Activated CD8-positive, alpha-beta memory T cell treated with anti-CD3 and anti-CD28 coated beads, Interleukin-2, amount 10 ng/mL, durations not matched to agents 7 days and 5 days (primary cell): ENCODE measurements around the gene CRHR1. TPM values are rescaled to one million over a fixed set of nuclear protein-coding genes. Genes with fewer than 3 reads are reported as not detected.

ENCODE experiments used
- ATAC-seq: fragments of 150-1000 bp; cut with Tn5 transposase; one replicate; pipeline ENCODE4 v1.10.0; 2021; ENCODE audit warnings: moderate library complexity
- CTCF ChIA-PET: fragments of 350-600 bp; sonication (Branson Sonifier 250); formaldehyde crosslinking; loops from one replicate; lab custom pipeline; 2021; ENCODE audit warnings: antibody characterized with exemption; lab: Charles Lee
- DNase-seq: peaks from one replicate; pipeline ENCODE4 v3.0.0-alpha.2; 2020
- H3K27ac Mint-ChIP-seq: one replicate; pipeline ENCODE4 v1.8.0; 2021; ENCODE audit warnings: mild to moderate bottlenecking, mixed read lengths
- H3K27me3 Mint-ChIP-seq: one replicate; pipeline ENCODE4 v1.8.0; 2021; ENCODE audit warnings: mixed read lengths
- H3K36me3 Mint-ChIP-seq: one replicate; pipeline ENCODE4 v1.8.0; 2021; ENCODE audit warnings: mild to moderate bottlenecking, mixed read lengths
- H3K4me1 Mint-ChIP-seq: one replicate; pipeline ENCODE4 v1.8.0; 2021; ENCODE audit warnings: mixed read lengths
- H3K4me3 Mint-ChIP-seq: one replicate; pipeline ENCODE4 v1.8.0; 2021; ENCODE audit warnings: mild to moderate bottlenecking, moderate library complexity, mixed read lengths
- H3K9me3 Mint-ChIP-seq: one replicate; pipeline ENCODE4 v1.8.0; 2022; ENCODE audit warnings: low read depth, mixed read lengths
- total RNA-seq, 2 experiments: library from RNA; stranded (reverse); gene quantifications; one replicate each; pipeline ENCODE4 v1.2.3, GENCODE V29; 2021

CRHR1 gene
- total RNA-seq, 2 experiments from 2014 or later: not detected

DNA sequence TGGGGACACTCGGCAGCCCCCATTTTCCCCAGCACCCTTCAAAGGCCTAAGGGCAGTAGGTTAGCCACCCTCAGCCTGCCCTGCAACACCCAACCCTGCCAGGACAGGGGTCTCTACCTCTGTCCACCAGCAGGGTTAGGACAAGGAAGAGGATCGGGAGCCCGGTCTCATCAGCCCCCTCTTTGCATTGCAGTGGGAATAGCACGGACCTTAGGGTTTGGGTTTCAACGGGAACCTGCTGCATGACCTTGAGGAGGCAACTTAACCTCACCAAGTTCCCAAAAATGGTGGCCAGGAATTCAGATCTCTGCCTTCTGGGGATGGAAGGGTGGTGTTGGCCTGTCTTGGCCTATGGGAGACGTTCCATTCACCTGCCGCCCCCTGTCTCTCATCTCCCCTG is 40.4 kb downstream of the CRHR1 start:
- ATAC-seq (no peak), DNase-seq (no peak)
- Mint-ChIP-seq H3K27me3 (peaks cover 3% of the 10 kb centered on the region), H3K27ac (no peak overlapping the region), H3K4me1 (no peaks in the 10 kb centered on the region), H3K4me3 (no peak overlapping the region), H3K36me3 (no peaks in the 10 kb centered on the region), H3K9me3 (no peaks in the 10 kb centered on the region)
- CTCF ChIA-PET: interaction anchor here (0.9 to 3.4 kb wide), 2 partner anchors 8 to 184 kb away, joined by 3 to 9 read pairs; no protein-coding TSS in a partner anchor

DNA sequence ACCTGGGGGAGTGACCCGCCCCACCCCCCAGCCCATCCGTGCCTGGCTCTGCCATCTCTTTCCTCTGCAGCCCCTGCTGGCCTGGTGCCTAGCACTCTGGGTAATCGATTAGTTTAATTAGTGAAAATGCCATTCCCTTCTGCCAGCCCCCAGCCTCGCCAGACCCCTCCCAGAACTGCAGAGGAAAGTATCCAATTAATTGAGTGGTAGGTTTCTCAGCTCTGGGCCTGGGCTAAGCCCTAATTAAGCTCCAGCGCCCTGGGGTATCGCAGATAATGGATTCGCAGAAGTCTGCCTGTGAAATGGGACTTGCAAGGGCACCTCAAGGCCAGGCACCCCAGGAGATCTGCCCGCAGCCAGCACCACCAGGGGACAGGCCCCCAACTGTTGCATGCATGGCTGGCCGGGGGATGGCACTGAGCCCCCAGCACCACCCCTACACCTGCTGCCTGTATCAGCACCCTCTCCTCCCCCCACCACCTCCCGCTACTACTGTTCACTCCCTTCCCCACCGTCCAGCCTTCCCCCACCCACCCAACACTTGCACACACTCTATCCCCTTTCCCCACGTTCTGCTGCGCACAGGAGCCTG is 40.9 kb downstream of the CRHR1 start:
- no peaks in the 10 kb centered on the region for H3K4me1 Mint-ChIP-seq
- CTCF ChIA-PET: interaction anchor here (0.6 to 3.4 kb wide), 2 partner anchors 185 to 1921 kb away, joined by 5 to 9 read pairs; no protein-coding TSS in a partner anchor
- no peak overlapping the region for H3K4me3 Mint-ChIP-seq
- no peaks in the 10 kb centered on the region for H3K9me3 Mint-ChIP-seq
- DNase-seq (no peak), ATAC-seq (no peak)
- no peak overlapping the region for H3K27ac Mint-ChIP-seq
- peaks cover 3% of the 10 kb centered on the region for H3K27me3 Mint-ChIP-seq
- H3K36me3 Mint-ChIP-seq: no peaks in the 10 kb centered on the region

DNA sequence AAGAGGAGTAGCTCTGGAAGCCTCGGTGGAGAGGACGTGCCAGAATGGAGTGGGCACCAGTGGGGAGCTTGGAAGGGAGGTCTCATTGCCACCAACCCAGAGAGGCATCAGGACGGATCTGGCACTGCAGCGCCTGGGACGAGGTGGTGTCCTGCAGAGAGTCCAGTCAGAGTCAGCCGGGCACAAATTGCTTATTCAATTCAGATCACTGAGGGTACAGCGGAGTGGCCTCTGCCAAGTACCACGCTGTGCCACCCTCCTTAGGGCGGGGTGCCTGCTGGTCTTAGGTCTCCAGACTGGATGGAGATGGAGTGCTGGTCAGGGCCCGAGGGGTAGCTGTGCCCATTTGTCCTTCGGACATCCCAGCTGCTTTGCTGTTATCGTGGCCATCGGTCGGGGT is 41.7 kb downstream of the CRHR1 start:
- Mint-ChIP-seq H3K36me3 (no peaks in the 10 kb centered on the region), H3K4me3 (no peak overlapping the region)
- CTCF ChIA-PET: interaction anchor here (0.6 to 3.4 kb wide), 2 partner anchors 186 to 1921 kb away, joined by 5 to 9 read pairs; no protein-coding TSS in a partner anchor

DNA sequence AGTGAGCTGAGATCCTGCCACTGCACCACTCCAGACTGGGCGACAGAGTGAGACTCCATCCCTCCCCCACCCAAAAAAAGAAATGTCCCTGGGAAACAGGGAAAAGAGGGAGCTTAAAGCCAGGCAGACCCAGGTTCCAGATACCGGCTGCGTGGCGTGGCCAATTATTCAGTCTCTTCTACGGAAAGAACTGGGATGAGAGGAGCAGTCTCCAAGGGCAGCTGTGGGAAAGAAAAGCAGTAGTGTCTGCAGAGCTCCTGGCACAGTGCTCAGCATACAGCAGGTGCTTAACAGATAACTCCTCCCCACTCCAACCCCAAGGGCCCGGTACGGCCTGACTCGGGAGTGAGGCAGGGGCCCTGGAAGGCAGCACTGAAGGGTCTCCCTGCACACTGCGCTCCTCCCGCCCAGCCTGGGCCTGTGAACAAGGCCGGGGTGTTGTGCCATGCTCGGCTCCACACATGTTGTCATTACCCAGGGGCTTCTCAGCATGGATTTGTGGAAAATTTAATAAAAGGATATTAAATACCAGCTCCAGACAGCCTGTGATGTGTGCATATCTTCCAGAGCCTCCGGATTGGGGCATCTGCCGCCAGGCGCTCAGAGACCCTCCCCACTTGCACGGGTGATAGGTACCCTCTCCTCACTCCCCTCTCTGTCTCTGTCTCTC is 42.9 kb downstream of the CRHR1 start:
- Mint-ChIP-seq H3K27me3 (no peaks in the 10 kb centered on the region), H3K9me3 (no peaks in the 10 kb centered on the region), H3K36me3 (no peaks in the 10 kb centered on the region), H3K27ac (no peak overlapping the region), H3K4me1 (no peaks in the 10 kb centered on the region), H3K4me3 (no peak overlapping the region)
- ATAC-seq (no peak), DNase-seq (no peak)
- CTCF ChIA-PET: interaction anchor here (3.4 kb wide), 1 partner anchor 187 kb away, joined by 9 read pairs; no protein-coding TSS in a partner anchor

More for the DNA sequence above, 41.7 kb downstream of the CRHR1 start:
- Mint-ChIP-seq H3K27me3 (peaks cover under 1% of the 10 kb centered on the region), H3K4me1 (no peaks in the 10 kb centered on the region), H3K27ac (no peak overlapping the region), H3K9me3 (no peaks in the 10 kb centered on the region)
- DNase-seq (no peak), ATAC-seq (no peak)

GRCh38 chr17:45828171-45828570 is 44.1 kb downstream of the CRHR1 start:
- no peaks in the 10 kb centered on the region for H3K9me3 Mint-ChIP-seq
- ATAC-seq: no peak
- CTCF ChIA-PET: interaction anchor here (2.2 kb wide), 1 partner anchor 188 kb away, joined by 7 read pairs; no protein-coding TSS in a partner anchor
- H3K27me3 Mint-ChIP-seq: no peaks in the 10 kb centered on the region
- no peaks in the 10 kb centered on the region for H3K4me1 Mint-ChIP-seq
- no peak for DNase-seq
- no peaks in the 10 kb centered on the region for H3K36me3 Mint-ChIP-seq
- H3K4me3 Mint-ChIP-seq: no peak overlapping the region
- H3K27ac Mint-ChIP-seq: no peak overlapping the region

DNA sequence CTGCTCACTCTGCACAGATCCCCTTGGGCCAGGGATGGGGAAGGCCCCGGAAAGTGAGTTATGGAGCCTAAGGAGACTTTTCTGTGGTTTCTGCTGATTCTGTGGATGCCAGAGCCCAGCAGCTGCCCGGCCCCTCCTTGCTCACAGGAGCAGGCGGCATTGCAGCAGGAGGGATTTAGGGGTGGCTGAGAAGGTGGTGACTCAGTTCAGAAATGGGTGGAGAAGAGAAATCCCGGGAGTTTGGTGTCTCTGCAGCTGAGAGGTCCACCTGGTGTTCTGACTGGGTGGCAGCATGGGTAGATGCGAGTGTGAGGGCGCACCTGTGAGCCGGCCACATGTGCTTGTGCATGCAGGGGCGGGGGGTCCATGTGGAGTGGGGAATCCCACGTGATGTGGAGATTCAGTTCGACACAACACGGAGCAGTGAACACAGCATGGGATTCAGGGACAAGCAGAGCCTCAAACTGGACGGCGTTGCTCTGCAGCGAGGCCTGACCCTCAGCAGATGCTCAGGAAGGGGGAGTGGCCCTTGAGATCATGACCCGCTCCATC is 44.5 kb downstream of the CRHR1 start:
- DNase-seq (no peak), ATAC-seq (no peak)
- H3K9me3 Mint-ChIP-seq: no peaks in the 10 kb centered on the region
- H3K36me3 Mint-ChIP-seq: no peaks in the 10 kb centered on the region
- no peak overlapping the region for H3K4me3 Mint-ChIP-seq
- no peaks in the 10 kb centered on the region for H3K27me3 Mint-ChIP-seq
- CTCF ChIA-PET: interaction anchor here (2.2 kb wide), 1 partner anchor 188 kb away, joined by 7 read pairs; no protein-coding TSS in a partner anchor
- no peaks in the 10 kb centered on the region for H3K4me1 Mint-ChIP-seq
- no peak overlapping the region for H3K27ac Mint-ChIP-seq

DNA sequence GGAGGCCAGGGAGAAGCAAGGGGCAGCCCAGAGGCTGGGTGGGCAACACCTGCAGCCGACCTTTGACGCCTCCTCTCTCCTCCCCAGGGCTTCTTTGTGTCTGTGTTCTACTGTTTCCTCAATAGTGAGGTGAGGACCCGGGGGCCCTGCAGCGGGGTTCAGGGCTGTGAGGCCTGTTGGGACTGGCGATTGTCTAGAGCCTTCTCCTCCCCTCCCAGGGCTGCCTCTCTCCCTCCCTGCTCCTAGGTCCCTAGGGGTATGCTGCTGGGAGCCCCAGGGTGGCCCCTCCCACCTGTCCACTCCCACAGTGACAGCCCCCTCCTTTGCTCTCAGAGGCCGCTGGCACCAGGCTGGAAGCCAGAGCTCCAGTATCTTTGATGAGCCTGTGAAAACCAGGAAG is 49.8 kb downstream of the CRHR1 start:
- Mint-ChIP-seq H3K4me3 (no peak overlapping the region), H3K9me3 (no peaks in the 10 kb centered on the region), H3K27ac (no peak overlapping the region), H3K4me1 (no peaks in the 10 kb centered on the region), H3K27me3 (no peaks in the 10 kb centered on the region), H3K36me3 (no peaks in the 10 kb centered on the region)
- no peak for DNase-seq
- no peak for ATAC-seq
- CTCF ChIA-PET: interaction anchor here (1.3 to 7.1 kb wide), 3 partner anchors 193 to 197 kb away, joined by 6 to 76 read pairs (median 37); no protein-coding TSS in a partner anchor

DNA sequence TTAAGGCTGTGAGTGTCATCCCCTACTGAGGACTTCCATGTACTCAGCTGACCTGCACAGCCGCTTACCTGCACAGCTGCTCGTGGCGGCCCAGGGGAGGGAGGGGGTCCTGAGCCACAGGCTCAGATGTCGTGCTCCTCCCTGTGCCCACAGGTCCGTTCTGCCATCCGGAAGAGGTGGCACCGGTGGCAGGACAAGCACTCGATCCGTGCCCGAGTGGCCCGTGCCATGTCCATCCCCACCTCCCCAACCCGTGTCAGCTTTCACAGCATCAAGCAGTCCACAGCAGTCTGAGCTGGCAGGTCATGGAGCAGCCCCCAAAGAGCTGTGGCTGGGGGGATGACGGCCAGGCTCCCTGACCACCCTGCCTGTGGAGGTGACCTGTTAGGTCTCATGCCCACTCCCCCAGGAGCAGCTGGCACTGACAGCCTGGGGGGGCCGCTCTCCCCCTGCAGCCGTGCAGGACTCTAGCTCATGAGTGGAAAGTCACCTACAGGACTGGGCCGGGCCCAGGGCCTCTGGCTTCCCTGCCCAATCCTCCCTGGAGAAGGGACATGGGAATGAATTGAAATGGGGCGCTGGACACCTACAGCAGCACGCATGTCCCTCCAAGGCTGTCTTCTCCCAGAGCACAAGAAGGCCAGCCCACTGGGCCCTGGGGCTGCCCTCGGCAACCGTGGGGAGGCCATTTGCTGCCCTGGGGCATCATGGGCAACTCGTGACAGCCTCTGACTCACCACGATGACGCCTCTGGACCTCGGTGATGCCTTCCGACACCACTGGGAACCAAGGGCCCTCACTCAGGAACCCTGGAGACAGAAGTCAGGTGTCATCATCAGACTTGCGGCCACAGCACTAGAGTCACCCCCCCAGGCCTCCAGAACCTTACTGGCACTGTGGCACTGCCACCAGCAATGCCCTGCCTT is 50.6 kb downstream of the CRHR1 start:
- no peaks in the 10 kb centered on the region for H3K4me1 Mint-ChIP-seq
- H3K36me3 Mint-ChIP-seq: no peaks in the 10 kb centered on the region
- DNase-seq (no peak), ATAC-seq (no peak)
- no peak overlapping the region for H3K27ac Mint-ChIP-seq
- H3K27me3 Mint-ChIP-seq: no peaks in the 10 kb centered on the region
- no peaks in the 10 kb centered on the region for H3K9me3 Mint-ChIP-seq
- H3K4me3 Mint-ChIP-seq: no peak overlapping the region
- CTCF ChIA-PET: interaction anchor here (1.3 to 7.1 kb wide), 2 partner anchors 194 to 197 kb away, joined by 6 to 37 read pairs; no protein-coding TSS in a partner anchor

- Mint-ChIP-seq H3K36me3 (no peaks in the 10 kb centered on the region), H3K27me3 (no peaks in the 10 kb centered on the region), H3K27ac (no peak overlapping the region), H3K9me3 (no peaks in the 10 kb centered on the region), H3K4me3 (no peak overlapping the region), H3K4me1 (no peaks in the 10 kb centered on the region)
- CTCF ChIA-PET: interaction anchor here (7.1 kb wide), 1 partner anchor 195 kb away, joined by 37 read pairs; no protein-coding TSS in a partner anchor
- DNase-seq (no peak), ATAC-seq (no peak)
Measured at GRCh38 chr17:45835481-45835880, 51.4 kb downstream of the CRHR1 start.

- Mint-ChIP-seq H3K36me3 (no peaks in the 10 kb centered on the region), H3K4me1 (no peaks in the 10 kb centered on the region), H3K4me3 (no peak overlapping the region), H3K9me3 (no peaks in the 10 kb centered on the region), H3K27ac (no peak overlapping the region), H3K27me3 (no peaks in the 10 kb centered on the region)
- ATAC-seq: no peak
- DNase-seq: no peak
- CTCF ChIA-PET: interaction anchor here (7.1 kb wide), 1 partner anchor 196 kb away, joined by 37 read pairs; no protein-coding TSS in a partner anchor
Measured at GRCh38 chr17:45836047-45837044, 52.2 kb downstream of the CRHR1 start.

DNA sequence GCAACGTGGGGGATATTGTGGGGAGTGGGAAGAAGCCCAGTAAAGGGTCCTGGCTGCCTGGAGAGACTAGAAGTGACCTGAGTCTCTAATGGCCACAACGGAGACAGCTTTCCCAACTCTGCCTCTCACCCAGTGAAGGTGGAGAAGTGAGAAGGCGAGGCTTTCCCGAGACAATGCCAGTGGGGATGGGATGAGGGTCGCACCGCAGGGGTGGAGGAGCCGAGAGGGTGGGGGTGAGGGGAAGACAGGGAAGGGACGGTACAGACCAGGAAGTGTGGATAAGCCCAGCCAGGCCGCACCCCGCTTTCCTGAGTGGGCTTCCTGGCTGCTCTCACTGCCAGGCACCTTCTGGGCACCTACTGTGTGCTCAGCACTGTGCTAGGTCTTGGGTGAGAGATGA is 53.1 kb downstream of the CRHR1 start:
- CTCF ChIA-PET: interaction anchor here (1.0 to 7.1 kb wide), 2 partner anchors 12 to 196 kb away, joined by 3 to 37 read pairs; no protein-coding TSS in a partner anchor
- no peaks in the 10 kb centered on the region for H3K27me3 Mint-ChIP-seq
- H3K4me1 Mint-ChIP-seq: no peaks in the 10 kb centered on the region
- DNase-seq (no peak), ATAC-seq (no peak)
- H3K9me3 Mint-ChIP-seq: no peaks in the 10 kb centered on the region
- no peak overlapping the region for H3K27ac Mint-ChIP-seq
- H3K4me3 Mint-ChIP-seq: no peak overlapping the region
- no peaks in the 10 kb centered on the region for H3K36me3 Mint-ChIP-seq

DNA sequence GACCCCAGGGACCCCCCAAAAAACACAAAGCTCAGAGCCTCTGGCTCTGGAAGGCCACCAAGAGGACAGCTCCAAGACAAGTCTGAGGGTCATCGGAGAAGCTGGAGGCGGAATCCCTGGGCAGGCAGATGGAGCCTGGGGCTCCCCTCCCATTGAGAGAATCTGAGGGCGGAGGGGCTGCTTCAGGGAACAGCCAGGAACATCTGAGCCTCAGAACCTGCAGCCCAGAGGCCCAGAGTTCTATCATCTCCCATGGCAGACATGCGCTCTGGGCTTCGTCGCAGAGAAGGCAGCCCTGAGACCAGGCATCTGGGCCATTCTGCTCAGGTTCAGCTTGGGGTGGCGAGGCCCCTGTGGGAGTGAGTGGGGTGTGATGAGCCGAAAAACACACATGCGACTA is 53.5 kb downstream of the CRHR1 start:
- H3K36me3 Mint-ChIP-seq: no peaks in the 10 kb centered on the region
- H3K4me3 Mint-ChIP-seq: no peak overlapping the region
- DNase-seq (no peak), ATAC-seq (no peak)
- H3K4me1 Mint-ChIP-seq: no peaks in the 10 kb centered on the region
- H3K27ac Mint-ChIP-seq: no peak overlapping the region
- no peaks in the 10 kb centered on the region for H3K9me3 Mint-ChIP-seq
- CTCF ChIA-PET: interaction anchor here (1.0 to 7.1 kb wide), 2 partner anchors 12 to 197 kb away, joined by 3 to 37 read pairs; no protein-coding TSS in a partner anchor
- no peaks in the 10 kb centered on the region for H3K27me3 Mint-ChIP-seq
